Amniotic stem cell (primary cell): ENCODE measurements around the gene FCHO1.
"Not testable (repeated sequence)": the region's sequence is repeated elsewhere in the genome, so short reads cannot be mapped to it uniquely, and the experiment has no call there.

ENCODE experiments used
- DNase-seq: peaks from one replicate; lab custom pipeline; 2025; lab: John Stamatoyannopoulos, UW

The FCHO1 gene

GRCh38 chr19:17794731-17795494, 43.6 kb downstream of the FCHO1 start, which contains the start of gene B3GNT3:
Gene B3GNT3, plus strand, starts transcription at chr19:17795138. Its CDS starts 12,670 bp downstream, at chr19:17807808.
- no peak for DNase-seq

- DNase-seq: no peak
Observed at GRCh38 chr19:17795495-17795856, 44.2 kb downstream of the FCHO1 start.

- DNase-seq: no peak
Observed at GRCh38 chr19:17796013-17796837, 44.9 kb downstream of the FCHO1 start.

GRCh38 chr19:17796838-17797423, 45.7 kb downstream of the FCHO1 start:
- DNase-seq: no peak

- DNase-seq: no peak
Observed at GRCh38 chr19:17797424-17798201, 46.3 kb downstream of the FCHO1 start.

- not testable (repeated sequence) for DNase-seq
Observed at GRCh38 chr19:17798599-17798998, 47.3 kb downstream of the FCHO1 start.

- no peak for DNase-seq
Observed at GRCh38 chr19:17802137-17802858, 51.0 kb downstream of the FCHO1 start.

- DNase-seq: no peak
Observed at GRCh38 chr19:17803264-17803896, 52.1 kb downstream of the FCHO1 start.

- no peak for DNase-seq
Observed at GRCh38 chr19:17805427-17805826, 54.1 kb downstream of the FCHO1 start.

- no peak for DNase-seq
Observed at GRCh38 chr19:17806945-17807344, 55.7 kb downstream of the FCHO1 start.

- DNase-seq: no peak
Observed at GRCh38 chr19:17807731-17808316, 56.5 kb downstream of the FCHO1 start.

GRCh38 chr19:17811103-17811502, 59.8 kb downstream of the FCHO1 start:
- no peak for DNase-seq

GRCh38 chr19:17811681-17812080, 60.4 kb downstream of the FCHO1 start:
- no peak for DNase-seq

- no peak for DNase-seq
Observed at GRCh38 chr19:17812099-17812498, 60.8 kb downstream of the FCHO1 start.

- no peak for DNase-seq
Observed at GRCh38 chr19:17817668-17818363, 66.5 kb downstream of the FCHO1 start.

- no peak for DNase-seq
Observed at GRCh38 chr19:17821190-17821589, 69.9 kb downstream of the FCHO1 start, which contains the start of gene INSL3. Gene INSL3, minus strand, starts transcription at chr19:17821519. Its CDS starts 13 bp downstream, at chr19:17821506.

- no peak for DNase-seq
Observed at GRCh38 chr19:17824339-17824738, 73.1 kb downstream of the FCHO1 start.

- no peak for DNase-seq
Observed at GRCh38 chr19:17826508-17827056, 75.3 kb downstream of the FCHO1 start.

- no peak for DNase-seq
Observed at GRCh38 chr19:17829855-17830566, 78.7 kb downstream of the FCHO1 start.
